OCI-LY7 (cell line): ENCODE measurements around the gene ZIC4. TPM values are rescaled to one million over a fixed set of nuclear protein-coding genes. Genes with fewer than 3 reads are reported as not detected.

ENCODE experiments used
- BruUV-seq: library from RNA; stranded (reverse); fragments of 400-500 nt; replicated peaks from 2 replicates; lab custom pipeline; 2021; lab: Mats Ljungman, UMichigan
- CTCF ChIA-PET: fragments of 300-600 bp; sonication (Branson Sonifier 250); formaldehyde crosslinking; loops from one replicate; lab custom pipeline; 2022; ENCODE audit warnings: antibody characterized with exemption; ENCODE audit not compliant: unreplicated experiment; lab: Charles Lee
- POLR2A ChIA-PET: fragments of 300-600 bp; sonication (Branson Sonifier 250); formaldehyde crosslinking; loops from one replicate; lab custom pipeline; 2022; ENCODE audit warnings: antibody characterized with exemption; lab: Charles Lee
- DNase-seq: peaks from one replicate; pipeline ENCODE4 v3.0.0-alpha.2; 2015; ENCODE audit warnings: low spot score
- H2AFZ ChIP-seq: fragments of 200-600 bp; sonication (generic), shearing (Covaris generic); 2 replicates; pipeline ENCODE4 v1.6.1; 2014; ENCODE audit warnings: mild to moderate bottlenecking, antibody characterized with exemption, low read length, moderate library complexity
- H3K27ac ChIP-seq: fragments of 200-600 bp; sonication (generic); 2 replicates; pipeline ENCODE4 v1.5.1; 2014; ENCODE audit warnings: mixed run types, low read depth, mild to moderate bottlenecking, moderate library complexity, low read length, inconsistent platforms; ENCODE audit not compliant: poor library complexity, severe bottlenecking
- H3K36me3 ChIP-seq: fragments of 200-600 bp; sonication (generic); 2 replicates; pipeline ENCODE4 v1.6.1; 2014; ENCODE audit warnings: mild to moderate bottlenecking, antibody characterized with exemption, low read length, moderate library complexity, mixed read lengths; ENCODE audit not compliant: insufficient read depth
- H3K4me1 ChIP-seq: fragments of 200-600 bp; sonication (generic); 2 replicates; pipeline ENCODE4 v1.5.1; 2014; ENCODE audit warnings: mild to moderate bottlenecking, low read length; ENCODE audit not compliant: insufficient read depth, poor library complexity, severe bottlenecking
- H3K4me2 ChIP-seq: fragments of 200-600 bp; sonication (generic); 2 replicates; pipeline ENCODE4 v1.6.1; 2014; ENCODE audit warnings: mild to moderate bottlenecking, low read length
- H3K4me3 ChIP-seq: fragments of 200-600 bp; sonication (generic); 2 replicates; pipeline ENCODE4 v1.5.1; 2014; ENCODE audit warnings: mild to moderate bottlenecking, low read depth, low read length; ENCODE audit not compliant: poor library complexity, severe bottlenecking
- H3K79me2 ChIP-seq: fragments of 200-600 bp; sonication (generic); 2 replicates; pipeline ENCODE4 v1.6.1; 2016; ENCODE audit warnings: low read depth, mild to moderate bottlenecking, low read length, moderate library complexity, mixed read lengths; ENCODE audit not compliant: insufficient read depth
- H3K9me2 ChIP-seq: fragments of 200-600 bp; sonication (generic); 2 replicates; pipeline ENCODE4 v1.6.1; 2016; ENCODE audit warnings: mild to moderate bottlenecking, low read length, mixed read lengths; ENCODE audit not compliant: insufficient read depth
- H3K9me3 ChIP-seq: fragments of 200-600 bp; sonication (generic); 2 replicates; pipeline ENCODE4 v1.6.1; 2014; ENCODE audit warnings: mild to moderate bottlenecking, mixed run types, low read length, mixed read lengths
- H4K20me1 ChIP-seq: fragments of 200-600 bp; sonication (generic); 2 replicates; pipeline ENCODE4 v1.6.1; 2014; ENCODE audit warnings: mild to moderate bottlenecking, antibody characterized with exemption, low read length, moderate library complexity, mixed read lengths; ENCODE audit not compliant: insufficient read depth
- EZH2phosphoT487 ChIP-seq: fragments of 200-600 bp; sonication (generic); IDR thresholded peaks from 2 replicates; pipeline ENCODE4 v1.6.1; 2018; ENCODE audit warnings: low read depth, borderline replicate concordance, mild to moderate bottlenecking, mixed run types, antibody characterized with exemption, low read length, moderate library complexity, mixed read lengths
- intact Hi-C: fragments of 100-400 bp; cut with micrococcal nuclease; formaldehyde crosslinking; loops from one replicate; pipeline ENCODE4 v1.10.0; 2022; ENCODE audit not compliant: unreplicated experiment
- total RNA-seq, 2 experiments: library from RNA; depleted of rRNA in 1 of 2; stranded (reverse); fragments of >200 nt in 1 of 2; shearing (Covaris generic) in 1 of 2; gene quantifications; 2 replicates each; pipeline ENCODE4 v1.2.3, GENCODE V29; 2014 to 2022
- TF ChIP-seq, protein P1 (sequence below): fragments of 200-600 bp; sonication (generic); conservative IDR thresholded peaks from 2 replicates; pipeline ENCODE4 v1.5.1; 2014; ENCODE audit warnings: mild to moderate bottlenecking, antibody characterized with exemption, low read length, moderate library complexity, mixed read lengths

ZIC4 gene
- total RNA-seq, 2 experiments from 2014 or later = not detected

DNA sequence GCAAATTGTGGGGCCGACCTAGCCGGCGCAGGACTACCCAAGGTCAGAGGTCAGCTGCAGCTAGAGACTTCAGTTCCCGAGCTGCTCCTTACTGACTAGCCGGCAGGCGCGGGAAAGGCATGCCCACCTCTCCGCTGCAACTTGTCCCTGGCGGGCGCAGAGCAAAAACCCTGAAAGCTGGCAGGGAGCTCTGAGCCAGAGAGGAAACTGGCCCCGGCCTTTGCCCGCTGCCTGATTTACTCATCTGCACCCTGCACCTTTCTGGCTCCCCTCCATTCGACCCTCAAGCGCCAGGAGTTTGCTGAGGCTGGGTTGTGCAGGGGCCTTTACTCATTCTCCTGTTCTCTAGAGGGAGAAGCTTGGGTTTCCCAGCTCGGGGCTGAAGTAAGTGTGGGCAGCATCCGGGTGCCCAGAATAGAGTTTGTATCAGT lies 1.5 kb downstream of the ZIC4 start:
- Histone ChIP-seq H4K20me1 (no peaks in the 10 kb centered on the region), H3K36me3 (no peaks in the 10 kb centered on the region), H3K4me3 (no peak overlapping the region), H3K4me2 (no peak overlapping the region), H3K4me1 (no peaks in the 10 kb centered on the region), H3K79me2 (no peaks in the 10 kb centered on the region), H3K9me3 (no peaks in the 10 kb centered on the region), H3K9me2 (no peaks in the 10 kb centered on the region), H2AFZ (no peak overlapping the region), H3K27ac (no peak overlapping the region)
- no peak for DNase-seq
- intact Hi-C loops = no loop called here
- ChIA-PET CTCF (no interaction called here), POLR2A (no interaction called here)
- TF ChIP-seq, protein P1, sequence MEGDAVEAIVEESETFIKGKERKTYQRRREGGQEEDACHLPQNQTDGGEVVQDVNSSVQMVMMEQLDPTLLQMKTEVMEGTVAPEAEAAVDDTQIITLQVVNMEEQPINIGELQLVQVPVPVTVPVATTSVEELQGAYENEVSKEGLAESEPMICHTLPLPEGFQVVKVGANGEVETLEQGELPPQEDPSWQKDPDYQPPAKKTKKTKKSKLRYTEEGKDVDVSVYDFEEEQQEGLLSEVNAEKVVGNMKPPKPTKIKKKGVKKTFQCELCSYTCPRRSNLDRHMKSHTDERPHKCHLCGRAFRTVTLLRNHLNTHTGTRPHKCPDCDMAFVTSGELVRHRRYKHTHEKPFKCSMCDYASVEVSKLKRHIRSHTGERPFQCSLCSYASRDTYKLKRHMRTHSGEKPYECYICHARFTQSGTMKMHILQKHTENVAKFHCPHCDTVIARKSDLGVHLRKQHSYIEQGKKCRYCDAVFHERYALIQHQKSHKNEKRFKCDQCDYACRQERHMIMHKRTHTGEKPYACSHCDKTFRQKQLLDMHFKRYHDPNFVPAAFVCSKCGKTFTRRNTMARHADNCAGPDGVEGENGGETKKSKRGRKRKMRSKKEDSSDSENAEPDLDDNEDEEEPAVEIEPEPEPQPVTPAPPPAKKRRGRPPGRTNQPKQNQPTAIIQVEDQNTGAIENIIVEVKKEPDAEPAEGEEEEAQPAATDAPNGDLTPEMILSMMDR = no peak
- no peak for TF ChIP-seq EZH2phosphoT487
- no TSS peak for BruUV-seq

DNA sequence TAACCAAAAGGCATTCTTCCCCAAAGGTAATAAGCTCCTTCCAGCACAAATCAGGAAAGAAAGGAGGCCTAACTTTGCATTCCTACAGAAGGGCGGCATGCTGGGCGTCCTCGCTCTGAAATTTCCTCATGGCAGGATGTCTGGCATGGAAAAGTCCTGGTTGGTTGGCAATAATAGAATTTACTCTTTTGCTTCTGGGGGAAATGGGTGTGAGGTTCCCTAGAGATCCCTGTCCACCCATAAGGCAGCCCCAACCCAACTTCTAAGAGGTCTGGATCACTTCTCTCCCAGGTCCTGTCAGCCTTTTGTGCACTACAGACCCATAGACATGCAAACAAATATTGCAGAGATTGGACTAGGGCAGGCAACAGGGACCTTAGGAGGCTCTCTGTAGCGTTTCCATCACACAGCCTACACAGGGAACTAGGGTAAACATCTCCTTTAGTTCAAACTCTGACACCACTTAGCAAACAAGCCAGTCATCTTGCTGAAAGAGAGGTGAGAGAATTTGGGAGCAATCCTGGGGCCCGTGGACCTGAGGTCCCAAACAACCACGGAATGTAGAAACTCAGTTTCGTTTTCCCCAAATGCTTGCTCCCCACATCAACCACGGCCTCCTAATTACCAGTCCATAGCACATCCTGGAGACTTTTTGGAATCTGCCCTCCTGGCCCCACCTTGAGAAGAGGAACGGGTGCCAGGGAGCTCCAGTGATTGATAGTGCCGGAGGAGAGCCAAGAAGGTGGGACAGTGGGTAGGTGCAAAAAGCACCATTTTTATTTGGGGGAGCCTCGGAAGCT lies 2.1 kb downstream of the ZIC4 start:
- ChIA-PET POLR2A (interaction anchor here (0.7 kb wide), 1 partner anchor 454 kb away, joined by 3 read pairs; no protein-coding TSS in a partner anchor), CTCF (no interaction called here)
- Histone ChIP-seq H3K4me2 (no peak overlapping the region), H4K20me1 (no peaks in the 10 kb centered on the region), H3K9me3 (no peaks in the 10 kb centered on the region), H3K27ac (no peak overlapping the region), H3K9me2 (no peaks in the 10 kb centered on the region), H3K4me3 (no peak overlapping the region), H2AFZ (no peak overlapping the region), H3K79me2 (no peaks in the 10 kb centered on the region), H3K36me3 (no peaks in the 10 kb centered on the region), H3K4me1 (no peaks in the 10 kb centered on the region)
- DNase-seq = no peak
- intact Hi-C loops = no loop called here
- TF ChIP-seq, protein P1 = no peak
- no peak for TF ChIP-seq EZH2phosphoT487
- BruUV-seq = no TSS peak

DNA sequence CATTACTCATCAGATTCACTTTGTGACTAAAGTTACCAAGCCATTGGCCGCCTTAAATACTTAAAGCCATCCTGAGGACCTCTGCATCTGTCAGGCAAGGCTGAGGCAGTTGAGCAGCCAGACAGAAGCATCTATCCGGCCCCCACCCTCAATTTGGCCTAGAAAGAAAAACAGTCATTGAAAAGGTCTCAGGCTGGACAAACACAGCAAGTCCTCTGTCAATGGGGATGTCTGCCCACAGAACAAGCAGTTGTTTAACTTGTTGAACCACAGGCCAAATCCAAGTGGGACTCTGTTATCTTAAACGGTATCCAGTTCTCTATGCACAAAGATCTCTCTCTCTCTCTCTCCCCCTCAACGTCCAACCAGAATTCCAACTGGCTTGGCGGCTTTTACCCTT lies 2.8 kb downstream of the ZIC4 start:
- H3K4me1 ChIP-seq = no peaks in the 10 kb centered on the region
- H3K9me2 ChIP-seq = no peaks in the 10 kb centered on the region
- no peak overlapping the region for H3K27ac ChIP-seq
- no peaks in the 10 kb centered on the region for H4K20me1 ChIP-seq
- CTCF ChIA-PET = no interaction called here
- H3K79me2 ChIP-seq = no peaks in the 10 kb centered on the region
- no peak for DNase-seq
- no peaks in the 10 kb centered on the region for H3K9me3 ChIP-seq
- H2AFZ ChIP-seq = no peak overlapping the region
- TF ChIP-seq, protein P1 = no peak
- TF ChIP-seq EZH2phosphoT487 = no peak
- H3K36me3 ChIP-seq = no peaks in the 10 kb centered on the region
- no peak overlapping the region for H3K4me2 ChIP-seq
- intact Hi-C loops = no loop called here
- BruUV-seq = no TSS peak
- POLR2A ChIA-PET = interaction anchor here (0.7 kb wide), 1 partner anchor 454 kb away, joined by 3 read pairs; no protein-coding TSS in a partner anchor
- H3K4me3 ChIP-seq = no peak overlapping the region
